ENCODE results near the gene SEMA6B.

Gene SEMA6B

GRCh38 chr19:4511300-4512054 is 48.0 kb downstream of the SEMA6B start:
- TF ChIP-seq SIN3A (IDR thresholded peaks at IDR 0.05; ENCODE audit: borderline replicate concordance, insufficient read depth, low read length), result no peak
- no peak for TF ChIP-seq POLR2AphosphoS5 (IDR thresholded peaks at IDR 0.05; ENCODE audit: low read depth, low read length)
- TF ChIP-seq REST (IDR thresholded peaks at IDR 0.05; ENCODE audit: insufficient read depth in 1 of 2, low read depth in 2 of 2, low read length in 2 of 2), result no peak

GRCh38 chr19:4510435-4511255 is 48.8 kb downstream of the SEMA6B start:
- TF ChIP-seq TAF1 (IDR thresholded peaks at IDR 0.05; ENCODE audit: borderline replicate concordance, insufficient read depth, low read length) (no peak), REST (IDR thresholded peaks at IDR 0.05; ENCODE audit: insufficient read depth in 1 of 2, low read depth in 2 of 2, low read length in 2 of 2) (no peak), SIN3A (IDR thresholded peaks at IDR 0.05; ENCODE audit: borderline replicate concordance, insufficient read depth, low read length) (no peak), FOXP2 (optimal IDR thresholded peaks at IDR 0.05; ENCODE audit: borderline replicate concordance, extremely low read depth, extremely low read length, insufficient read depth) (no peak)

GRCh38 chr19:4508698-4509097 is 50.8 kb downstream of the SEMA6B start:
- no peak for TF ChIP-seq FOXP2 (optimal IDR thresholded peaks at IDR 0.05; ENCODE audit: borderline replicate concordance, extremely low read depth, extremely low read length, insufficient read depth)
- TF ChIP-seq TAF1 (IDR thresholded peaks at IDR 0.05; ENCODE audit: borderline replicate concordance, insufficient read depth, low read length), result no peak
- no peak for TF ChIP-seq POLR2AphosphoS5 (IDR thresholded peaks at IDR 0.05; ENCODE audit: low read depth, low read length)
- no peak for TF ChIP-seq SIN3A (IDR thresholded peaks at IDR 0.05; ENCODE audit: borderline replicate concordance, insufficient read depth, low read length)
- TF ChIP-seq REST (IDR thresholded peaks at IDR 0.05; ENCODE audit: insufficient read depth in 1 of 2, low read depth in 2 of 2, low read length in 2 of 2), result no peak

GRCh38 chr19:4507804-4508203 is 51.7 kb downstream of the SEMA6B start:
- no peak for TF ChIP-seq REST (IDR thresholded peaks at IDR 0.05; ENCODE audit: insufficient read depth in 1 of 2, low read depth in 2 of 2, low read length in 2 of 2)
- no peak for TF ChIP-seq FOXP2 (optimal IDR thresholded peaks at IDR 0.05; ENCODE audit: borderline replicate concordance, extremely low read depth, extremely low read length, insufficient read depth)
